ENCODE measurements around the gene ZNF324.
"Not testable (repeated sequence)": the region's sequence is repeated elsewhere in the genome, so short reads cannot be mapped to it uniquely, and the experiment has no call there.

Gene ZNF324

GRCh38 chr19:58466760-58467589 lies at the start of gene ZNF324:
Gene ZNF324, plus strand, starts transcription at chr19:58467080. Its CDS starts 2,106 bp downstream, at chr19:58469186.
- DNase-seq (ENCODE audit: low read depth in 4 of 4, low spot score in 1 of 4): peak; percentile 92 to 97 (median 96)

- DNase-seq (ENCODE audit: low read depth in 4 of 4, low spot score in 1 of 4): no peak
Measured at GRCh38 chr19:58428617-58429016, 38.3 kb upstream of the ZNF324 start.

- no peak for DNase-seq (ENCODE audit: low read depth in 4 of 4, low spot score in 1 of 4)
Measured at GRCh38 chr19:58429745-58430144, 37.1 kb upstream of the ZNF324 start.

GRCh38 chr19:58434217-58434616 lies 32.7 kb upstream of the ZNF324 start:
- DNase-seq (ENCODE audit: low read depth in 4 of 4, low spot score in 1 of 4): no peak

GRCh38 chr19:58439576-58440554 lies 27.0 kb upstream of the ZNF324 start, which contains the start of gene ZNF132:
Gene ZNF132, minus strand, starts transcription at chr19:58440153. Its CDS starts 332 bp downstream, at chr19:58439821.
- DNase-seq (ENCODE audit: low read depth in 4 of 4, low spot score in 1 of 4): peak; percentile 76 to 88 (median 84)

DNA sequence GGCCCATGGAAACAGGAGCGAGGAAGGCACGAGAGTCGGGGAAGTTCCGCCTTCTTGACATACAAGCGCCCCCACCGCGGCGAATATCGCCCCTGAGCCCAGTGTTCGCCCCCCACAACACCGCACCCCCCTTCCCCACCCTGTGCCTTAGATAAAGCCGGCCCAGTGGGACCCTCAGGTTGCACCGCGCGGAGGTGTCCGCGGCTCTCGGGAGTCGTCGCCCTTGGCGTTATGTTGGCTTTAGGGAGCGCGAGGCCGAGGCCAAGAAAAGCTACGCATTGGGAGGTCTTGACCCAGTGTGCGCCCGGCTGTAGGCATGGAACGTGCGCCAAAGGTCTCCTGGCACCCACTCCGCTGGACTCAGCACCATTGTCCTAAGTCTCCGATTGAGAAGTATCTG lies 26.3 kb upstream of the ZNF324 start:
- DNase-seq (ENCODE audit: low read depth in 4 of 4, low spot score in 1 of 4): no peak

DNA sequence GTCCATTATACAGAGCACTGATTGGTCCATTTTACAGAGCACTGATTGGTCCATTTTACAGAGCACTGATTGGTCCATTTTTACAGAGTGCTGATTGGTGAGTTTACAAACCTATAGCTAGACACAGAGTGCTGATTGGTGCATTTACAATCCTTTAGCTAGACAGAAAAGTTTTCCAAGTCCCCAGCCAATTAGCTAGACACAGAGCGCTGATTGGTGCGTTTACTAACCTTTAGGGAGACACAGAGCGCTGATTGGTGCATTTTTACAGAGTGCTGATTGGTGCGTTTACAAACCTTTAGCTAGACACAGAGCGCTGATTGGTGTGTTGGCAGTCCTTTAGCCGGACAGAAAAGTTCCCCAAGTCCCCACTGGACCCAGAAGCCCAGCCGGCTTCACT lies 23.9 kb upstream of the ZNF324 start:
- not testable (repeated sequence) for DNase-seq (ENCODE audit: low read depth in 4 of 4, low spot score in 1 of 4)

DNA sequence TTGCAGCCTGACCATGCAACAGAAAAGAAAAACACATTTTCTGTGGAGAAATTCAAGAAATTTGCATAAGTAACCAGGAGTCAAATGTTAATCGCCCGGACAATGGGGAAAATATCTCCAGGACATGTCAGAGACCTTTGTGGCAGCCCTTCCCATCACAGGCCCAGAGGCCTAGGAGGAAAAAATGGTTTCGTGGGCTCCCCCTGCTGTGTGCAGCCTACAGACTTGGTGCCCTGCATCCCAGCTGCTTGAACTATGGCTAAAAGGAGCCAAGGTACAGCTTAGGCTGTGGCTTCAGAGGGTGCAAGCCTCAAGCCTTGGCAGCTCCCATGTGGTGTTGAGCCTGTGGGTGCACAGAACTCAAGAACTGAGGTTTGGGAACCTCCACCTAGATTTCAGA lies 18.0 kb upstream of the ZNF324 start:
- DNase-seq (ENCODE audit: low read depth in 4 of 4, low spot score in 1 of 4): not testable (repeated sequence)

DNA sequence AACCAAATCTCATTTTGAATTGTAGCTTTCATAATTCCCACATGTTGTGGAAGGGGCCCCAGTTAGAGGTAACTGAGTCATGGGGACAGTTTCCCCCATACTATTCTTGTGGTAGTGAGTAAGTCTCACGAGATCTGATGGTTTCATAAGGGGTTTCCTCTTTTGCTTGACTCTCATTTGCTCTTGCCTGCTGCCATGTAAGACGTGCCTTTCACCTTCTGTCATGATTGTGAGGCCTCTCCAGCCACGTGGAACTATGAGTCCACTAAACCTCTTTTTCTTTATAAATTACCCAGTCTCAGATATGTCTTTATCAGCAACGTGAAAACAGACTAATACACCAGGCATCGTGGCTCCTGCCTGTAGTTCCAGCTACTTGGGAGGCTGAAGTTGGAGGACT lies 16.9 kb upstream of the ZNF324 start:
- not testable (repeated sequence) for DNase-seq (ENCODE audit: low read depth in 4 of 4, low spot score in 1 of 4)

DNA sequence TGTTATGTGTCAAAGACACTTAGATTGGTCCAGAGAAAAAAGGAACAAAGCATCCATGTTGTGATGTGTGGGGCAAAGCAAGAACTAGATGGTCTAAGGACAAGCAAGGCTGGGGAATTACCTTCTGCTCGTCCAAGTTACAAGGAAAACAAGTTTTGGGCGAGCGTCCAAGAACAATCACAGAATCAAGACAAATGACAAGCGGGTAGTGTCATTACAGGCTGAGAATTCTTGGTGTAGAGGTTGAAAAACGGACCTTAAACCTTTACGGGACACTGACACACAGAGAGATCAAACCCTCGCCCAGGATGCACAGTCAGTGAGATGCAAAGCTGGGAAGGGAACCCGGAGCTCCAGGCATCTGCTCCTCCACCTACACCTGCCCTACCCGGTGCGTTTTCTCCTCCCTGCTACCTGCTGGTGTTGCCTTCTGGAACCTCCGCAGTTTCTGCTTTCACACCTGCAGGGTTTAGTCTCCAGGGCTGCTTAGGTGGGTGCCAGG lies 16.0 kb upstream of the ZNF324 start:
- no peak for DNase-seq (ENCODE audit: low read depth in 4 of 4, low spot score in 1 of 4)

DNA sequence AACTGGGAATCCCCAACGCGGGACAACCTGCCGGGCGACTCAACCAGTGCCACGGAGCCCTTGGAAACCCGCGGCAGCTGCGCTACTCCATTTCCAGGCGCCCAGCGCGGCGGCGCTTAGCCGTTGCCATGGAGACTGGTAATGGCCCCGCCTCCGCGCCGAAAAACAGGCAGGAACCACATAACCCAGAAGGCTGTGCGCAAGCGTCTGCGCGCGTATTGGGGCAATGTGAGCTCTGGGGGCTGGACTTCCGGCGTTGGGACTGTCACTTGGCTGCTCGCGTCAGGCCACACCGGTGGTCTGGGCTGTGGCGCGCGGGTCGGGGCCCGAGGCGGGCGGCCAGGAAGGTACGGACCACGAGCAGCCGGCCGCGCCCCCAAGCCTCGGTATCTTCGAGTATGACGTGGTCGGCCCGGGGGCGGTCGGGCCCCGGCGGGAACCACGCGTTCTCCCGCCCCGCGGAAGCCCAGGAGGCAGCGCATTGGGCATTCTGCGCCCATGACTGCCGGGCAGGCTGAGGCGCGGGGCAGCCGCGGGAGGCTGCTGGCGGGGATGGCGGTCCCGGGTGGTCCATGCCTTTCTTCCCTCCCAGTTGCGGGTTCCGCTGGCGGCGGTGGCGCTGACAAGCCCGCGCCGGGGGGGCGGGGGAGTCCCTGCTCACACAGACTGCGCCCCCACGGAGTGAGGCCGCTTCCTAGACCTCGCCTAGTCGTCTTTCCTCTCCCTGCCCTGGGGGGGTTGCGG lies 15.3 kb upstream of the ZNF324 start, which contains the start of gene ZNF324B:
TSS of gene ZNF324B (plus strand) at position 265 of the 744 bp plus-strand sequence. CDS start 2,080 bp downstream, outside the sequence.
- peak; percentile 86 to 95 (median 93) for DNase-seq (ENCODE audit: low read depth in 4 of 4, low spot score in 1 of 4)

DNA sequence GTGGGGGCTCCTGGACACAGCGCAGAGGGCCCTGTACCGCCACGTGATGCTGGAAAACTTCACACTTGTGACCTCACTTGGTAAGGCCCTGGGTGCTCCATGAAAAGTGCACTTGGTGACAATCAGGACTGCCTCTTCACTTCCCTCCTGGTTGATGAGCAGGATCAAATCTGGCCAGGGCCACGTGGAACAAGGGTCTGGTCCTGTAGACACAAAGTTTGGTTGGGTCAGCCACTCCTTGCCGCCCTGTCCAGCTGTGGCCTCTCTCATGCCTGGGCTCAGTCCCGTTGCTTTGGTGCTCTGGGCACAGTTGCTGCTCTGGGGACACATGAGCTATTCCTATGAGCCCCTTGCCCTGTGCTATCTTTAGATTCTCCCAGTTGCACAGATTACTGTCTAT lies 13.1 kb upstream of the ZNF324 start:
- DNase-seq (ENCODE audit: low read depth in 4 of 4, low spot score in 1 of 4): no peak

GRCh38 chr19:58455306-58455705 lies 11.6 kb upstream of the ZNF324 start:
- no peak for DNase-seq (ENCODE audit: low read depth in 4 of 4, low spot score in 1 of 4)

DNA sequence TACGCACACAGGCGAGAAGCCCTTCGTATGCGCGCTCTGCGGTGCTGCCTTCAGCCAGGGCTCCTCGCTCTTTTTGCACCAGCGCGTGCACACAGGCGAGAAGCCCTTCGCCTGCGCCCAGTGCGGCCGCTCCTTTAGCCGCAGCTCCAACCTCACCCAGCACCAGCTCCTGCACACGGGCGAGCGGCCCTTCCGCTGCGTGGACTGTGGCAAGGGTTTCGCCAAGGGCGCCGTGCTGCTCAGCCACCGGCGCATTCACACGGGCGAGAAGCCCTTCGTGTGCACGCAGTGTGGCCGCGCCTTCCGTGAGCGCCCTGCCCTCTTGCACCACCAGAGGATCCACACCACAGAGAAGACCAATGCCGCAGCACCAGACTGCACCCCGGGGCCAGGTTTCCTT lies 10.8 kb upstream of the ZNF324 start:
- no peak for DNase-seq (ENCODE audit: low read depth in 4 of 4, low spot score in 1 of 4)

- no peak for DNase-seq (ENCODE audit: low read depth in 4 of 4, low spot score in 1 of 4)
Measured at GRCh38 chr19:58460039-58460438, 6.8 kb upstream of the ZNF324 start.

DNA sequence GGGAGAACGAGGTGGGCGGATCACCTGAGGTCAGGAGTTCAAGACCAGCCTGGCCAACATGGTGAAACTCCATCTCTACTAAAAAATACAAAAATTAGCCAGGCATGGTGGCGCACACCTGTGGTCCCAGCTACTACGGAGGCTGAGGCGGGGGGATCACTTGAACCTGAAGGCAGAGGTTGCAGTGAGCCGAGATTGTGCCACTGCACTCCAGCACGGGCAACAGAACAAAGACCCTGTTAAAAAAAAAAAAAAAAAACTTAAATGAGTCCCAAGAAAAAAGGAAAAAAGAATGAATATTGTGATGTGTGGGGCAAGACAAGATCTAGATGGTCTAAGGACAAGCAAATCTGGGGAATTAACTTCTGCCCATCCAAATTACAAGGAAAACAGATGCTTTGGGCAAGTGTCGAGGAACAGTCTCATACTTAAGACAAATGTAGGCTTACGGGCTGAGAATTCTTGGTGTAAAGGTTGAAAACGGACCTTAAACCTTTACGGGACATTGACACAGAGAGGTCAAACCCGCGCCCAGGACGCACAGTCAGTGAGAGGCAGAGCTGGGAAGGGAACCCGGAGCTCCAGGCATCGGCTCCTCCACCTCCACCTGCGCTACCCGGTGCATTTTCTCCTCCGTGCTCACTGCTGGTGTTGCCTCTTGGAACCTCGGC lies 656 bp upstream of the ZNF324 start:
- DNase-seq (ENCODE audit: low read depth in 4 of 4, low spot score in 1 of 4): no peak

GRCh38 chr19:58468216-58468839 lies 1.4 kb downstream of the ZNF324 start:
- no peak for DNase-seq (ENCODE audit: low read depth in 4 of 4, low spot score in 1 of 4)

DNA sequence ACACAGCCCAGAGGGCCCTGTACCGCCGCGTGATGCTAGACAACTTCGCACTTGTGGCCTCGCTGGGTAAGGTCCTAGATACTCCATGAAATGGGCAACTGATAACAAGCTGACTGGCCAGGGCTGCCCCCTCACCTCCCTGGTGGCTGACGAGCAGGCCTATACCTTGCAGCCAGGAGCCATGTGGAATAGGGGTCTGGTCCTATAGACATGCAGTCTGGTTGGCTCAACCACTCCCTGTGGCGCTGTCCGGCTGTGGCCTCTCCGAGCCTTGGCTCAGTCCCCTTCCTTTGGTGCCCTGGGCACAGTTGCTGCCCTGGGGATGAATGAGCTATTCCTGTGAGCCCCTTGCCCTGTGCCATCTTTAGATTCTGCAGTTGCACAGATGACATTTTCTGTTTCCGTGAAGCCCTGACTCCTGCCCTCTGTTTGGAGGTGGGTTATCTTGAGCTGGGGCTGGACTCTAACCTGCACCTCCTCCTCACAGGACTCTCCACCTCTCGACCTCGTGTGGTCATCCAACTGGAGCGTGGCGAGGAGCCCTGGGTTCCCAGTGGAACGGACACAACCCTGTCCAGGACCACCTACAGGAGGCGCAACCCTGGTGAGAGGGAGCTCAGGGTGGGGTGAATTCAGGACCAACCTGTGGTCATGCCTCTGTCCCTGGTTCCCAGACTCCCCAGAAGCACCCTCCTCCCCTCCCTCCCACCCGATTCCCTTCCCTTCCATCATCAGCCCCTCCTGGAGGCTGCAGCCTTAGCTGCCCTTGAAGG lies 2.5 kb downstream of the ZNF324 start:
- DNase-seq (ENCODE audit: low read depth in 4 of 4, low spot score in 1 of 4): no peak
